HG03439 (cell line): ENCODE measurements around the gene PARP12.

Source experiments
- ATAC-seq: cut with Tn5 transposase; IDR thresholded peaks from one replicate; pipeline ENCODE4 v1.9.1; 2021; ENCODE audit warnings: mild to moderate bottlenecking, moderate library complexity; ENCODE audit not compliant: unreplicated experiment

Gene PARP12

GRCh38 chr7:140036224-140036962 is 26.4 kb downstream of the PARP12 start:
- ATAC-seq, result no peak

- no peak for ATAC-seq
These were observed 27.1 kb downstream of the PARP12 start for GRCh38 chr7:140035400-140036223.

- ATAC-seq, result no peak
These were observed 28.3 kb downstream of the PARP12 start for GRCh38 chr7:140034421-140034820.

- ATAC-seq, result no peak
These were observed 28.9 kb downstream of the PARP12 start for GRCh38 chr7:140033779-140034363.

GRCh38 chr7:140033036-140033435 is 29.7 kb downstream of the PARP12 start:
- no peak for ATAC-seq

- ATAC-seq, result no peak
These were observed 31.4 kb downstream of the PARP12 start for GRCh38 chr7:140031364-140031763.

- ATAC-seq, result no peak
These were observed 33.7 kb downstream of the PARP12 start for GRCh38 chr7:140029072-140029471.

GRCh38 chr7:140028311-140028710 is 34.4 kb downstream of the PARP12 start:
- no peak for ATAC-seq

- no peak for ATAC-seq
These were observed 34.9 kb downstream of the PARP12 start for GRCh38 chr7:140027858-140028257.

GRCh38 chr7:140026935-140027334 is 35.8 kb downstream of the PARP12 start:
- no peak for ATAC-seq

GRCh38 chr7:140025814-140026433 is 36.8 kb downstream of the PARP12 start:
- ATAC-seq, result no peak

- ATAC-seq, result no peak
These were observed 37.5 kb downstream of the PARP12 start for GRCh38 chr7:140025241-140025640.

- ATAC-seq, result no peak
These were observed 38.2 kb downstream of the PARP12 start for GRCh38 chr7:140024585-140024984.

GRCh38 chr7:140023728-140024127 is 39.0 kb downstream of the PARP12 start:
- no peak for ATAC-seq

GRCh38 chr7:140022582-140023211 is 40.1 kb downstream of the PARP12 start:
- no peak for ATAC-seq

GRCh38 chr7:140021603-140022002 is 41.1 kb downstream of the PARP12 start:
- no peak for ATAC-seq

GRCh38 chr7:140019606-140020005 is 43.1 kb downstream of the PARP12 start:
- ATAC-seq, result no peak

- no peak for ATAC-seq
These were observed 43.6 kb downstream of the PARP12 start for GRCh38 chr7:140019172-140019571.

GRCh38 chr7:140018125-140019043 is 44.4 kb downstream of the PARP12 start:
- no peak for ATAC-seq

- ATAC-seq, result no peak
These were observed 45.2 kb downstream of the PARP12 start for GRCh38 chr7:140017543-140017942.
